TTC549 (cell line): ENCODE data around the gene FGF22.

Source experiments
- FAIRE-seq: peaks from 2 replicates; lab custom pipeline; 2012; peaks lifted over from hg19 to GRCh38; lab: Jason Lieb, UNC

The FGF22 gene

GRCh38 chr19:644363-644762 lies 4.7 kb downstream of the FGF22 start:
- FAIRE-seq, result no peak

GRCh38 chr19:644789-645188 lies 5.1 kb downstream of the FGF22 start:
- FAIRE-seq, result no peak

- FAIRE-seq, result no peak
Observed at GRCh38 chr19:645912-646778, 6.5 kb downstream of the FGF22 start.

GRCh38 chr19:646779-647565 lies 7.3 kb downstream of the FGF22 start:
- no peak for FAIRE-seq

- no peak for FAIRE-seq
Observed at GRCh38 chr19:647566-648284, 8.0 kb downstream of the FGF22 start.

GRCh38 chr19:648305-648704 lies 8.6 kb downstream of the FGF22 start:
- FAIRE-seq, result no peak

GRCh38 chr19:648904-649801 lies 9.5 kb downstream of the FGF22 start:
- FAIRE-seq, result no peak

- FAIRE-seq, result no peak
Observed at GRCh38 chr19:650121-650520, 10.4 kb downstream of the FGF22 start.

- FAIRE-seq, result no peak
Observed at GRCh38 chr19:651114-651818, 11.6 kb downstream of the FGF22 start.

GRCh38 chr19:651991-652390 lies 12.3 kb downstream of the FGF22 start:
- FAIRE-seq, result no peak

GRCh38 chr19:652467-653389 lies 13.0 kb downstream of the FGF22 start:
- no peak for FAIRE-seq

GRCh38 chr19:653425-653824 lies 13.7 kb downstream of the FGF22 start:
- FAIRE-seq, result no peak

- no peak for FAIRE-seq
Observed at GRCh38 chr19:655691-656090, 16.0 kb downstream of the FGF22 start.

GRCh38 chr19:656751-657559 lies 17.3 kb downstream of the FGF22 start:
- FAIRE-seq, result no peak

- FAIRE-seq, result no peak
Observed at GRCh38 chr19:657611-658010, 17.9 kb downstream of the FGF22 start.

GRCh38 chr19:658059-658839 lies 18.6 kb downstream of the FGF22 start:
- no peak for FAIRE-seq

GRCh38 chr19:658916-659839 lies 19.5 kb downstream of the FGF22 start:
- FAIRE-seq, result no peak
